ENCODE results near the gene HRK.

The HRK gene

GRCh38 chr12:116867523-116867922, 13.7 kb downstream of the HRK start:
- DNase-seq (ENCODE audit: low spot score) = no peak

- no peak for DNase-seq (ENCODE audit: low spot score)
Measured at GRCh38 chr12:116864371-116865160, 16.7 kb downstream of the HRK start.

GRCh38 chr12:116863275-116863767, 17.9 kb downstream of the HRK start:
- peak; percentile 64 for DNase-seq (ENCODE audit: low spot score)

- DNase-seq (ENCODE audit: low spot score) = no peak
Measured at GRCh38 chr12:116862167-116862566, 19.1 kb downstream of the HRK start.

- DNase-seq (ENCODE audit: low spot score) = no peak
Measured at GRCh38 chr12:116861320-116861719, 19.9 kb downstream of the HRK start.

GRCh38 chr12:116860263-116860662, 21.0 kb downstream of the HRK start:
- DNase-seq (ENCODE audit: low spot score) = no peak

- DNase-seq (ENCODE audit: low spot score) = no peak
Measured at GRCh38 chr12:116859079-116859478, 22.2 kb downstream of the HRK start.

GRCh38 chr12:116856729-116857128, 24.5 kb downstream of the HRK start:
- DNase-seq (ENCODE audit: low spot score) = no peak

- DNase-seq (ENCODE audit: low spot score) = no peak
Measured at GRCh38 chr12:116855744-116856470, 25.3 kb downstream of the HRK start.

GRCh38 chr12:116853507-116853906, 27.7 kb downstream of the HRK start:
- DNase-seq (ENCODE audit: low spot score) = no peak

GRCh38 chr12:116852303-116852702, 28.9 kb downstream of the HRK start:
- DNase-seq (ENCODE audit: low spot score) = no peak

GRCh38 chr12:116849216-116849615, 32.0 kb downstream of the HRK start:
- DNase-seq (ENCODE audit: low spot score) = no peak

GRCh38 chr12:116843085-116843484, 38.2 kb downstream of the HRK start:
- DNase-seq (ENCODE audit: low spot score) = no peak

- DNase-seq (ENCODE audit: low spot score) = no peak
Measured at GRCh38 chr12:116839287-116839830, 41.9 kb downstream of the HRK start.

GRCh38 chr12:116838365-116838764, 42.9 kb downstream of the HRK start:
- no peak for DNase-seq (ENCODE audit: low spot score)

GRCh38 chr12:116837097-116837496, 44.1 kb downstream of the HRK start:
- no peak for DNase-seq (ENCODE audit: low spot score)

- no peak for DNase-seq (ENCODE audit: low spot score)
Measured at GRCh38 chr12:116835484-116835883, 45.8 kb downstream of the HRK start.

- DNase-seq (ENCODE audit: low spot score) = no peak
Measured at GRCh38 chr12:116833474-116833873, 47.8 kb downstream of the HRK start.

GRCh38 chr12:116832353-116832752, 48.9 kb downstream of the HRK start:
- no peak for DNase-seq (ENCODE audit: low spot score)

GRCh38 chr12:116827432-116827831, 53.8 kb downstream of the HRK start:
- no peak for DNase-seq (ENCODE audit: low spot score)

- DNase-seq (ENCODE audit: low spot score) = no peak
Measured at GRCh38 chr12:116821291-116821690, 60.0 kb downstream of the HRK start.

- DNase-seq (ENCODE audit: low spot score) = no peak
Measured at GRCh38 chr12:116820064-116820656, 61.1 kb downstream of the HRK start.
